Glutamatergic neuron (in vitro differentiated cells): ENCODE results near the gene DYNC1H1. TPM values are rescaled to one million over a fixed set of nuclear protein-coding genes. Genes with fewer than 3 reads are reported as not detected.
A peak's percentile ranks its signal among the peaks of the same experiment; 100 is the strongest.
"Not testable (repeated sequence)": the region's sequence is repeated elsewhere in the genome, so short reads cannot be mapped to it uniquely, and the experiment has no call there.

Experiments
- DNase-seq: peaks from one replicate; pipeline ENCODE4 v3.0.0; 2022
- H3K27ac Mint-ChIP-seq: one replicate; pipeline ENCODE4 v1.8.0; 2020; ENCODE audit warnings: mild to moderate bottlenecking, mixed read lengths, inconsistent platforms; ENCODE audit not compliant: unreplicated experiment
- H3K27me3 Mint-ChIP-seq: one replicate; pipeline ENCODE4 v1.8.0; 2020; ENCODE audit warnings: mild to moderate bottlenecking, moderate library complexity, mixed read lengths, inconsistent platforms; ENCODE audit not compliant: unreplicated experiment
- H3K36me3 Mint-ChIP-seq: one replicate; pipeline ENCODE4 v1.8.0; 2020; ENCODE audit warnings: mild to moderate bottlenecking, mixed read lengths, inconsistent platforms; ENCODE audit not compliant: unreplicated experiment
- H3K4me1 Mint-ChIP-seq: one replicate; pipeline ENCODE4 v1.8.0; 2020; ENCODE audit warnings: mild to moderate bottlenecking, low read depth, mixed read lengths, inconsistent platforms; ENCODE audit not compliant: unreplicated experiment
- H3K4me3 Mint-ChIP-seq: one replicate; pipeline ENCODE4 v1.8.0; 2020; ENCODE audit warnings: mild to moderate bottlenecking, mixed read lengths, inconsistent platforms; ENCODE audit not compliant: unreplicated experiment
- H3K9me3 Mint-ChIP-seq: one replicate; pipeline ENCODE4 v1.8.0; 2020; ENCODE audit warnings: mild to moderate bottlenecking, moderate library complexity, mixed read lengths, inconsistent platforms; ENCODE audit not compliant: unreplicated experiment
- CTCF ChIP-seq: fragments of 200-600 bp; sonication (generic); IDR thresholded peaks from one replicate; pipeline ENCODE4 v1.5.0; 2021; ENCODE audit not compliant: partially characterized antibody, unreplicated experiment
- total RNA-seq: library from RNA; stranded (reverse); fragmentation: NEBNext Ultra II Directional; extraction: Animal tissue kit (Norgen Biotek cat#: 25700); gene quantifications from one replicate; pipeline ENCODE4 v1.2.1, GENCODE V29; 2021; ENCODE audit not compliant: unreplicated experiment

Gene DYNC1H1
- total RNA-seq, 1 donor from 2014 or later = 2,051 TPM

GRCh38 chr14:101968186-101968585 lies 3.8 kb downstream of the DYNC1H1 start:
- Mint-ChIP-seq H3K27ac (peak overlapping the region; percentile 12), H3K27me3 (peaks cover 11% of the 10 kb centered on the region), H3K4me3 (peak overlapping the region; percentile 85), H3K36me3 (no peaks in the 10 kb centered on the region), H3K4me1 (peaks cover 33% of the 10 kb centered on the region), H3K9me3 (peaks cover 7% of the 10 kb centered on the region)
- DNase-seq = no peak
- no peak for TF ChIP-seq CTCF

- Mint-ChIP-seq H3K36me3 (no peaks in the 10 kb centered on the region), H3K4me1 (peaks cover 27% of the 10 kb centered on the region), H3K27me3 (peaks cover 7% of the 10 kb centered on the region), H3K4me3 (peak overlapping the region; percentile 85), H3K9me3 (peaks cover 7% of the 10 kb centered on the region), H3K27ac (peak overlapping the region; percentile 87)
- DNase-seq = no peak
- no peak for TF ChIP-seq CTCF
Measured at GRCh38 chr14:101969481-101969880, 5.1 kb downstream of the DYNC1H1 start.

- Mint-ChIP-seq H3K9me3 (peaks cover 3% of the 10 kb centered on the region), H3K36me3 (no peaks in the 10 kb centered on the region), H3K4me1 (peaks cover 37% of the 10 kb centered on the region), H3K27ac (peak overlapping the region; percentile 55), H3K4me3 (peak overlapping the region; percentile 67), H3K27me3 (peaks cover 3% of the 10 kb centered on the region)
- DNase-seq = no peak
- TF ChIP-seq CTCF = no peak
Measured at GRCh38 chr14:101970830-101971400, 6.5 kb downstream of the DYNC1H1 start.

- not testable (repeated sequence) for H3K36me3 Mint-ChIP-seq, H3K9me3 Mint-ChIP-seq, H3K27ac Mint-ChIP-seq, DNase-seq, H3K27me3 Mint-ChIP-seq
- Mint-ChIP-seq H3K4me3 (peak overlapping the region; percentile 14), H3K4me1 (peaks cover 37% of the 10 kb centered on the region)
Measured at GRCh38 chr14:101971458-101971857, 7.1 kb downstream of the DYNC1H1 start.

- H3K4me3 Mint-ChIP-seq = peak overlapping the region; percentile 75
- peak; percentile 57 for DNase-seq
- no peak for TF ChIP-seq CTCF
- peak overlapping the region; percentile 82 for H3K27ac Mint-ChIP-seq
- no peaks in the 10 kb centered on the region for H3K9me3 Mint-ChIP-seq
- H3K4me1 Mint-ChIP-seq = peaks cover 37% of the 10 kb centered on the region
- H3K27me3 Mint-ChIP-seq = peaks cover 3% of the 10 kb centered on the region
- no peaks in the 10 kb centered on the region for H3K36me3 Mint-ChIP-seq
Measured at GRCh38 chr14:101972126-101972866, 7.9 kb downstream of the DYNC1H1 start.
